BLaER1 (cell line): Measurements from ENCODE around the gene LRRFIP1.
A peak's percentile ranks its signal among the peaks of the same experiment; 100 is the strongest.

Source experiments
- H3K27ac ChIP-seq: shearing (Covaris generic); formaldehyde crosslinking; 2 replicates; pipeline ENCODE4 v1.8.1; 2022
- H3K27me3 ChIP-seq: shearing (Covaris generic); formaldehyde crosslinking; 2 replicates; pipeline ENCODE4 v1.8.1; 2022
- H3K36me3 ChIP-seq: shearing (Covaris generic); formaldehyde crosslinking; 2 replicates; pipeline ENCODE4 v1.8.1; 2022
- H3K4me1 ChIP-seq: shearing (Covaris generic); formaldehyde crosslinking; 2 replicates; pipeline ENCODE4 v1.8.1; 2022
- H3K4me2 ChIP-seq: shearing (Covaris generic); formaldehyde crosslinking; 2 replicates; pipeline ENCODE4 v1.8.1; 2022
- H3K4me3 ChIP-seq: shearing (Covaris generic); formaldehyde crosslinking; 2 replicates; pipeline ENCODE4 v1.8.1; 2022
- H3K9ac ChIP-seq: shearing (Covaris generic); formaldehyde crosslinking; 2 replicates; pipeline ENCODE4 v1.8.1; 2022
- H3K9me3 ChIP-seq: shearing (Covaris generic); formaldehyde crosslinking; 2 replicates; pipeline ENCODE4 v1.8.1; 2022
- H4K20me1 ChIP-seq: shearing (Covaris generic); formaldehyde crosslinking; 2 replicates; pipeline ENCODE4 v1.8.1; 2022
- Cebpa-rat ChIP-seq: shearing (Covaris generic); IDR thresholded peaks from 2 replicates; pipeline ENCODE4 v1.8.1; 2022

Gene LRRFIP1

GRCh38 chr2:237629739-237630138, 2.4 kb downstream of the LRRFIP1 start:
- no peak for TF ChIP-seq Cebpa-rat
- Histone ChIP-seq H3K27me3 (peaks cover 44% of the 10 kb centered on the region), H3K9me3 (peaks cover 16% of the 10 kb centered on the region), H3K4me1 (peaks cover 81% of the 10 kb centered on the region), H3K9ac (no peak overlapping the region), H3K27ac (no peak overlapping the region), H3K4me3 (no peak overlapping the region), H3K36me3 (peaks cover 47% of the 10 kb centered on the region), H3K4me2 (peak overlapping the region; percentile 98), H4K20me1 (peaks cover 54% of the 10 kb centered on the region)

GRCh38 chr2:237630216-237631000, 3.0 kb downstream of the LRRFIP1 start:
- Histone ChIP-seq H3K27ac (peak overlapping the region; percentile 52), H3K27me3 (peaks cover 37% of the 10 kb centered on the region), H3K4me3 (no peak overlapping the region), H3K4me1 (peaks cover 74% of the 10 kb centered on the region), H3K9ac (no peak overlapping the region), H3K4me2 (peak overlapping the region; percentile 98), H3K9me3 (peaks cover 22% of the 10 kb centered on the region), H4K20me1 (peaks cover 54% of the 10 kb centered on the region), H3K36me3 (peaks cover 50% of the 10 kb centered on the region)
- no peak for TF ChIP-seq Cebpa-rat

DNA sequence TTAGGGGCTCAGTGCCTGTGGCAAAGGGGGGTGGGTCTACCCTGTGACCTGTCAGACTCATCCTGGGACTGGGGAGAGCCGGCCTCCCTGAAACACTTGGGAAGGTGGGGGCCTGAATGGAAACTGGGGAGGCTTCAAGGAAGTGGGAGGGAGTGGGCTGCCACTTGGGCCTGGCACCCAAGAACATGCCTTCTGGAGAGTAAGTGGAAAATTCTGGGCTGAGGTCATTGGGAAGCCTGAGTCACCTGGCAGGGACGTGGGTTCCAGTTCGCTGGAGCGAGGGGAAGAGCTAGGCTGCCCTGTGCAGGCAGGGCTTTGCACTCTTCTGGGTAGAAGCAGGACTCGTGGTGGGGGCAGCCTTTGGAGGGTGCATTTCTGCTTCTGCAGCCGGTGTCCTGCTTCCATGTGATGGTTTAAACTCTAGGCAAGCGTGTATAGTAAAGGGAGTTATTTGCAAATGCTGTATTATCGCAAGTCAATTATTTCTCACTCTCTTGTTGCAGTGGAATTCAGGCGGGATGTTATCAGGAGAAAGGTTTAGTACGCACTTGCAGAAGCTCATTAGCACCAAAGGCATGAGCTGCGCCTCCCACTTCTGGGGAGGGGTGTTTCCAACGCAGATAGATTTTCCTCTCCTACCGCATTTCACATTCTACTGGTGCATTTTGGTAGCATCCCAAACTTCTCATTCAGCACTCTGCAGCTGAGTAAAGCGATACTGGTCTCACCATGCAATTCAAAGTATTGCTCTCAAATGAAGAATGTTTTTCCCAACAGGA, 3.8 kb downstream of the LRRFIP1 start:
- peaks cover 28% of the 10 kb centered on the region for H3K9me3 ChIP-seq
- no peak for TF ChIP-seq Cebpa-rat
- H3K4me2 ChIP-seq = peak overlapping the region; percentile 98
- peaks cover 72% of the 10 kb centered on the region for H3K4me1 ChIP-seq
- peak overlapping the region; percentile 52 for H3K27ac ChIP-seq
- H3K27me3 ChIP-seq = peaks cover 29% of the 10 kb centered on the region
- H3K36me3 ChIP-seq = peaks cover 54% of the 10 kb centered on the region
- no peak overlapping the region for H3K4me3 ChIP-seq
- H4K20me1 ChIP-seq = peaks cover 54% of the 10 kb centered on the region
- peak overlapping the region; percentile 30; the same call in 1 of the 2 replicates for H3K9ac ChIP-seq

DNA sequence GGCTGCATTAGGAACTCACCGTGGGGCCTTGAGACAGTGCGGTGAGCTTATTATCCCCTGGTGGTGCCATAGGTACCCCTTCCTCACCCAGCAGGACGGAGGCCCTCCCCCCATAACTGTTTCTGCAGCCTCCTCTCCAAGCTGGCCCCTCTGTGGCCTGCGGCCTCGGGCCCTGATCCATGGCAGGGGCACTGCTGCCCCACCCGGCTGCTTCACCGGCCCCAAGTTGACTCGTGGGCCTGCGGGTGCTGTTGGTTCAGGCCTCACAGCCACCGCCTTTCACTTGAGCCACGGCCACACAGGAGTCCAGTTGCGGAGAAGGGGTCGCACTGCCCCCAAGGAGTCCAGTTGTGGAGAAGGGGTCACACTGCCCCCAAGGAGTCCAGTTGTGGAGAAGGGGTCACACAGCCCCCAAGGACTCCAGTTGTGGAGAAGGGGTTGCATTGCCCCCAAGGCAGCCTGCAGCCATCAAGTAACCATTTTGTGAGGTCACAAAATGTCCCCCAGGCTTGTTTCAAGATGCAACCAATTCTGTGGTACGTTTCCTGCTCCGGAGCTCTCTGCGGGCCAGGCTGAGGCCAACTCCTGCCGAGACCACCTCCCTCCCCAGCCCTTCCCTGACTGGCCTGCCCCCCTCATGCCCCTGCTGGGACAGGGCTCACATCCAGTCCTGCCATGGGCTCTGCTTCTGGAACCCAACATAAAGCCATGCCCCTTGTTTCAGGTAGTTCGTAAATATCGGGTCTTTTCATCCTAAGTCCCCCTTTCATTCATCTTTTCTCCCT, 4.6 kb downstream of the LRRFIP1 start:
- Histone ChIP-seq H3K9me3 (peaks cover 32% of the 10 kb centered on the region), H3K9ac (peak overlapping the region; percentile 30; the same call in 1 of the 2 replicates), H4K20me1 (peaks cover 58% of the 10 kb centered on the region), H3K27me3 (peaks cover 21% of the 10 kb centered on the region), H3K4me1 (peaks cover 71% of the 10 kb centered on the region), H3K4me2 (peak overlapping the region; percentile 98), H3K36me3 (peaks cover 60% of the 10 kb centered on the region), H3K27ac (peak overlapping the region; percentile 12), H3K4me3 (no peak overlapping the region)
- no peak for TF ChIP-seq Cebpa-rat

- TF ChIP-seq Cebpa-rat = no peak
- no peak overlapping the region for H3K27ac ChIP-seq
- H3K4me1 ChIP-seq = peaks cover 78% of the 10 kb centered on the region
- H3K4me2 ChIP-seq = no peak overlapping the region
- peaks cover 60% of the 10 kb centered on the region for H3K36me3 ChIP-seq
- no peak overlapping the region for H3K4me3 ChIP-seq
- H3K9ac ChIP-seq = no peak overlapping the region
- peaks cover 12% of the 10 kb centered on the region for H3K27me3 ChIP-seq
- H3K9me3 ChIP-seq = peaks cover 32% of the 10 kb centered on the region
- peaks cover 66% of the 10 kb centered on the region for H4K20me1 ChIP-seq
Measured at GRCh38 chr2:237633061-237633561, 5.7 kb downstream of the LRRFIP1 start.

DNA sequence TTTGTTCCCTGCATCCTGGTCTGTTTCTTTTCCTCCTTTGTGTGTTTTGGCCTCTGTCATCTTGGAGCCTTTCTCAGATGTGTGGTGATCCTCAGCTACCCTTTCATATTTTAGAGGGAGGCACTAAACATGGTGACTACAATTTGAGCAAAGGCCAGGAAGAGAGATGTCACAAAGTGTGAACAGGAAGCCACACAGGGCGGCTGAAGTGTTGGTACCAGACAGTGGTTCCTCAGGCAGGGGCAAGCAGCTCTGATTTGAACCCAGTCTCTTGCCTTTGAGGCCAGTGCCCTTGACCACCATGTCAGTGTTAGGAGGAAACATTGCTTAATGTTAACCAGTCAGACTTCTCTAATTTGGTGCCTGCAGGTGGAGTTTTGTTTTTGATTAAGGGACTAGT, 9.2 kb downstream of the LRRFIP1 start:
- Histone ChIP-seq H3K4me1 (peaks cover 65% of the 10 kb centered on the region), H3K4me3 (no peak overlapping the region), H3K36me3 (peaks cover 62% of the 10 kb centered on the region), H4K20me1 (peaks cover 60% of the 10 kb centered on the region), H3K4me2 (0 out of 2 replicates have a peak overlapping the region, but pooled peaks have one; percentile 29), H3K27me3 (no peaks in the 10 kb centered on the region), H3K9me3 (peaks cover 32% of the 10 kb centered on the region), H3K27ac (no peak overlapping the region), H3K9ac (no peak overlapping the region)
- no peak for TF ChIP-seq Cebpa-rat

GRCh38 chr2:237637429-237638135, 10.2 kb downstream of the LRRFIP1 start:
- H3K4me2 ChIP-seq = peak overlapping the region; percentile 72
- H3K4me3 ChIP-seq = no peak overlapping the region
- H3K9me3 ChIP-seq = peaks cover 39% of the 10 kb centered on the region
- peaks cover 50% of the 10 kb centered on the region for H4K20me1 ChIP-seq
- peaks cover 54% of the 10 kb centered on the region for H3K4me1 ChIP-seq
- no peaks in the 10 kb centered on the region for H3K27me3 ChIP-seq
- H3K36me3 ChIP-seq = peaks cover 61% of the 10 kb centered on the region
- no peak overlapping the region for H3K27ac ChIP-seq
- no peak for TF ChIP-seq Cebpa-rat
- no peak overlapping the region for H3K9ac ChIP-seq

DNA sequence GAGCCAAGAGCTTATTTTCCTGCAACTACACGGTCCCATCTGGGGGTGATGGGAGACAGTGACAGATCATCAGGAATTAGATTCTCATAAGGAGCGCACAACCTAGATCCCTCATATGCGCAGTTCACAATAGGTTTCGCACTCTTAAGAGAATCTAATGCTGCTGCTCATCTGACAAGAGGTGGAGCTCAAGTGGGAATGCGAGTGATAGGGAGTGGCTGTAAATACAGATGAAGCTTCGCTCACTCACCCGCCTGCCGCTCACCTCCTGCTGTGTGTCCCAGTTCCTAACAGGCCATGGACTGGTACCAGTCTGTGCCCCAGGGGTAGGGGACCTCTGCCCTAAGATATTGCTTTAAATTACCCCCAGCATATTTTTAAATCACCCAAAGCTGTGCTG, 10.8 kb downstream of the LRRFIP1 start:
- peaks cover 61% of the 10 kb centered on the region for H3K36me3 ChIP-seq
- H3K4me3 ChIP-seq = no peak overlapping the region
- H3K9me3 ChIP-seq = peaks cover 39% of the 10 kb centered on the region
- H3K4me1 ChIP-seq = peaks cover 49% of the 10 kb centered on the region
- no peaks in the 10 kb centered on the region for H3K27me3 ChIP-seq
- peaks cover 51% of the 10 kb centered on the region for H4K20me1 ChIP-seq
- no peak overlapping the region for H3K27ac ChIP-seq
- no peak for TF ChIP-seq Cebpa-rat
- H3K9ac ChIP-seq = no peak overlapping the region
- H3K4me2 ChIP-seq = peak overlapping the region; percentile 72
